ENCODE measurements around the gene ZNF440.
A peak's percentile ranks its signal among the peaks of the same experiment; 100 is the strongest.
"Not testable (repeated sequence)": the region's sequence is repeated elsewhere in the genome, so short reads cannot be mapped to it uniquely, and the experiment has no call there.

Gene ZNF440

DNA sequence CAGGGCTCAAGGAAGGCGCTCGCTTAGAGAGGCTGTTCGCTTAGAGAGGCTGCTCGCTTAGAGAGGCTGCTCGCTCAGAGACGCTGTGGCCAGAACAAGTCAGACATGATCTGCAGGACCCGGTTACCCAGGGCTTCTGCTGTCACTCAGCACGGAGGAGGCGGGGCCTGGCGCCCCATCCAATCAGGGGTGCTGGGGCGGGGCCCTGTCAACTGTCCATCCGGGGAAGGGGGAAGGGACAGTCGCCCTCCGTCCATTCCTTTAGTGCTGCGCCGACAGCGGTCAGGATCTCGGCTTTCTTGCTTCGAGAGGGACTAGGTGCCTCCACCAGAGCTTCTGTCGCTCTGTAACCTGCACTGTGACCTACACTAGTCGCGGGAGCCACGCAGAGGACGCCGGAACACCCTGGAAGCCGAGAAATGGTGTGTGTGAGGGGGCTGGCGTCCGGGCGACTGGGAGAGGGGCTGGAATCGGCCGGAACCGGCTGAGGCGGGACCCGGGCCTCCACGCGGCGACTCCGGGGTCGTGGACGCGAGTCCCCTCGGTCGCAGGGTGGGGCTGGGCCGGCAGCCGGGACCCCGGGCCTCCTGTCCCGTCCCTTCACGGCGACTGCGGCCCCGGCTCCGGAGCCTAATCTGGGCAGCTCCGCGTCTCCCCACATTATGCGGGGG, at the start of gene ZNF440:
TSS of gene ZNF440 (plus strand) at position 245 of the 671 bp plus-strand sequence. CDS start at position 420, 175 bp downstream.
- DNase-seq, result peak; percentile 84

DNA sequence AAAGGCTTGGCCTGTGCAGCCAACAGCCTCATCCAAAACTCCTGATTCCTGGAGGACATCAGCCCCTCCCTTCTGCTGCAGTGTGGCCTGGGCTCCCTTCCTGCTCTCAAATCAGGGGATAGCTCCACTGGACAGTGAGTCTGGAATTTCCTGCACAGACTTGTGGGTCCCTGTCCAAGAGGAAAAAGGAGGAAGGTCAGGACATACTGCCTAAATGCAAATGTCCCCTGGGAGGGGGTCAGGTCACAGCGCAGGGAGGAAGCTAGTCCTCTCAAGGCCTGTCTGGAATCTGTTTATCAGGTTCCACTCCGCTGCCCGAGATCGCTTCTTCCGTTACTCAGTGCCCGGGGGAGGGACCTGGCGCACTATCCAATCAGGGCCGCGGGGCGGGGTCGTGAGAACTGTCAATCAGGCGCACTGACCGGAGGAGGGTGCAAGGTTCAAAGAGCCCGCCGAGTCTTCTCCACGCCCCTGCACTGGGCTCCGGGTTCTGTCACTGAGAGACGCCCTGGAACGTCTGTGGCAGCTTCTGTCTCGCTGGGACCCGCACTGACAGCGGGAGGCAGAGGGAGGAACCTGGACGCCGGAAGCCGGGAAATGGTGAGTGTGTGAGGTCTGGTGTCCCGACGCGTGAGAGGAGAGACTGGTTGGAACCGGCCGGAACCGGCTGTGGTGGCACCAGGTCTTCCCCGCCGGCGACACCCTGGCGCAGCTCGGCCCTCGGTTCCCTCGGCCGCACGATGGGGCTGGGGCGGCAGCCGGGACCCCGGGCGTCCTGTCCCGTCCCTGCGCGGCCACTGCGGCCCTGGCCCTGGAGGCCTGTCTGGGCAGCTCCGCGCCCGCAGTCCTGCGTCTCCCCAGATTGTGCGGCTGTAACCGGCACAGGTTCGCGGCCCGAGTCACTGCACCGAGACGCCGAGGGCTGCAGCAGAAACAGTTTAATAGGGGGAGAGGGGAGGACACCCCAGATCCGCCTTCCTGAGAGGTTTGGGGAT, 47.2 kb upstream of the ZNF440 start, which contains the start of gene ZNF441:
TSS of gene ZNF441 (plus strand) at position 404 of the 995 bp plus-strand sequence. CDS start at position 598, 194 bp downstream.
- DNase-seq, result peak; percentile 90

DNA sequence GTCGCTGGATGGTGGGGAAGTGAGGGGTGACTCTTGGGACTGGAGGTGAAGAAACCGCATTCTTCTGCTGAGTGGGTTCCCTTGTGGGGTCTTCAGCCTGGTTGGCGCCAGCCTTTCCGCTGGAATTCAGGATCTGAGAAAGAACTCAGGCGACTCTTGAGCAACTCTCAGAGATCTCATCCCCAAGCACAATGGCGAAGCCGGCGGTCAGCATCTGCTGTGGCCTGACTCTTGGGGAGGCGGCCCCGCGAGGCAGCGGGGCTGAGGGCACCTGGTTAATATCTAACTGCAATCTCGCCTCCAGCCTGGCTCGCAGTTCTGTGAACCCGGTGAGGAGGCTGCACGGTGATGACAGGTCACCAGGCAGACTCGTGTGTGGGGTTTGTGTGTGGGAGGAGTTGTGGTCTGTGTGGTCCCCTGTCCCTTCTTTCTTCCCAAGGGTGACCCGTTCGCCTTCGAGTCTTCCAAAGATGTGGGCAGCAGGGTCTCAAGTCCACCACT, 46.4 kb upstream of the ZNF440 start:
- no peak for DNase-seq

DNA sequence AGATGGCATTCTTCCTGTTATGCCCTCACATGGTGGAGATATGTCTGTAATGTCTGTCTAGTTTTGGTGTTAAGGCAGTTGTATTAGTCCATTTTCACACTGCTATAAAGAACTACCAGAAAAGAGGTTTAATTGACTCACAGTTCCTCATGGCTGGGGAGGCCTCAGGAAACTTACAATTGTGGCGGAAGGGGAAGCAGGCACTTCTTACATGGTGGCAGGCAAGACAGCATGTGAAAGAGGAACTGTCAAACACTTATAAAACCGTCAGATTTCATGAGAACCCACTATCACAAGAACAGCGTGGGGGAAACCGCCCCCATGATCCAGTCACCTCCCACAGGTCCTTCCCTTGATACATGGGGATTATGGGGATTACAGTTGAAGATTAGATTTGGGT, 44.1 kb upstream of the ZNF440 start:
- no peak for DNase-seq

DNA sequence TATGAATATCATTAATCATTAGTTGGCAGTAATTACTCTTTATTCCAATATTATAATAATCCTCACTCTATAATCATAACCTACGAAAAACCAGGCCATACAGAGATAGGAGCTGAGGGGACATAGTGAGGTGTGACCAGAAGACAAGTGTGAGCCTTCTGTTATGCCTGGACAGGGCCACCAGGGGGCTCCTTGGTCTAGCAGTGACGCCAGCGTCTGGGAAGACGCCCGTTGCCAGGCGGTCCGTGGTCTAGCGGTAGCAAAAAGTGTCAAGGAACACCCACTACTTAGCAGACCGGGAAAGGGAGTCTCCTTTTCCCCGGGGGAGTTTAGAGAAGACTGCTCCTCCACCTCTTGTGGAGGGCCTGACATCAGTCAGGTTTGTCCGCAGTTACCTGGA, 42.6 kb upstream of the ZNF440 start:
- not testable (repeated sequence) for DNase-seq

DNA sequence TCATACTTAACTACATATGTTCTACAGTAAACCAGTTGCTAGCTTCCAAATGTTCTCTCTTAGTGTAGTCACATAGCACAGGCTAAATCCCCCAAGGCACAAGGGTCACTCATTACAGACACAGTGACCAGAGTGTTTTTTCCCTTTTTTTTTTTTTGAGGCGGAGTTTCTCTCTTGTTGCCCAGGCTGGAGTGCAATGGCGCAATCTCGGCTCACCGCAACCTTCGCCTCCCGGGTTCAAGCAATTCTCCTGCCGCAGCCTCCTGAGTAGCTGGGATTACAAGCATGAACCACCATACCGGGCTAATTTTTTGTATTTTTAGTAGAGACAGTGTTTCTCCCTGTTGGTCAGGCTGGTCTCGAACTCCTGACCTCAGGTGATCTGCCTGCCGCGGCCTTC, 37.4 kb upstream of the ZNF440 start:
- not testable (repeated sequence) for DNase-seq

DNA sequence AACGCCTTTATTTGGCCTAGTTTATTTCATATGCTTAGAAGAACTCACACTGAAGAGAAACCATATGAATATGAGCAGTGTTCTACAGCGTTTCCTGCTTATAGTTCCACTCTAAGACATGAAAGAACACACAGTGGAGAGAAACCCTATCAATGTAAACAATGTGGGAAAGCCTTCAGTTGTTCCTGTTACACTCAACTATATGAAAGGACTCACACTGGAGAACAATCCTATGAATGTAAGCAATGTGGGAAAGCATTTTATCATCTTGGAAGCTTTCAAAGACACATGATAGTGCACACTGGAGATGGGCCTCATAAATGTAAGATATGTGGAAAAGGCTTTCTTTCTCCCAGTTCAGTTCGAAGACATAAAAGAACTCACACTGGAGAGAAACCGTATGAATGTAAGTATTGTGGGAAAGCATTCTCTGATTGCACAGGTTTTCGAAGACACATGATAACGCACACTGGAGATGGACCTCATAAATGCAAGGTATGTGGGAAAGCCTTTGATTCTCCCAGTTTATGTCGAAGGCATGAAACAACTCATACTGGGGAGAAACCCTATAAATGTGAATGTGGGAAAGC, 33.5 kb upstream of the ZNF440 start:
- no peak for DNase-seq

DNA sequence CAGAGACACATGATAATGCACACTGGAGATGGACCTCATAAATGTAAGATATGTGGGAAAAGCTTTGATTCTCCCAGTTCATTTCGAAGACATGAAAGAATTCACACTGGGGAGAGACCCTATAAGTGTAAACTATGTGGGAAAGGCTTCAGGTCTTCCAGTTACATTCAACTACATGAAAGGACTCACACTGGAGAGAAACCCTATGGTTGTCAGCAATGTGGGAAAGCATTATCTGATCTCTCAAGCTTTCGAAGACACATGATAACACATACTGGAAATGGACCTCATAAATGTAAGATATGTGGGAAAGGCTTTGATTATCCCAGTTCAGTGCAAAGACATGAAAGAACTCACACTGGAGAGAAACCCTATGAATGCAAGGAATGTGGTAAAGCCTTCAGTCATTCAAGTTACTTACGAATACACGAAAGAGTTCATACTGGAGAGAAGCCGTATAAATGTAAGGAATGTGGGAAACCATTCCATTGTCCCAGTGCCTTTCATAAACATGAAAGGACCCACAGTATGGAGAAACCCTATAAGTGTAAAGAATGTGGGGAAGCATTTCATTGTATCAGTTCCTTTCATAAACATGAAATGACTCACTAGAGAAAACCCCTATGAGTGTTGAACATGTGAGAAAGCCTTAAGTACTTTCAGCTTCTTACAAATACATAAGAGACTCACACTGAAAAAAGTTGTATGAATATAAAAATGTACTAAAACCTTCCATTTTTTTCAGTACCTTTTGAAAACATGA, 32.6 kb upstream of the ZNF440 start:
- DNase-seq, result no peak

DNA sequence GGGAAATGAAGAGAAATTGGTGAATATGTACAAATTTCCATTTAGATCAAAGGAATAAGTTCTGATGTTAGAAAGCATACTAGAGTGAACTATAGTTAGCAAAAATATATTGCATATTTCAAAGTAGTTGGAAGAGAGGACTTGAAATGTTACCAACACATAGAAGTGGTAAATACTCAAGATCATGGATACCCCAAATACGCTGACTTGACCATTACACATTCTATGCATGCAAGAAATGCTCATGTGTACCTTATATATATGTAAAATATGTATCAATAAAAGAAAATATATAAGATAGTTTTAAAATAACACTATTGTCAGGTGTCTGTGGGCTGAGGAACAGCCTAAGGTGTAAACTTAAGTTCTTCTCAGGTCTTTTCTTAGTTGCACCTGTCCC, 30.3 kb upstream of the ZNF440 start:
- DNase-seq, result no peak

DNA sequence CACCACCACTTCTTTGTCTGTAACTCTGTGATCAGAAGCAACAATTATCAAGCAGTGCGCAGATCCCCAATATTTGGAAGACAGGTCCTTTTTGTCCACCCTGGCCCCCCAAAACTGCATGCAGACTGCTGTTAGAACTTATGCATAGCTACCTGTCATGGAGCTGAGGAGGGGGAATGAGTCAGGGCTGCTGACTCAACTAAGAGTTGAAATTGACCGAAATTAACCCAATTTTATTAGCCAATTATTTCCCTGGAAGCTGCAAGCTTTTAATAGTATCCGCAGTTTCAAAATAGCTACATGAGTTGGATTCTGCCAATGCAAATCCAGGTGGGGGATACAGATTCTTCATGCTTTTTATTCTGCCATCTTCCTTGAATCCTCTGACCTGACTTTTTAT, 29.7 kb upstream of the ZNF440 start:
- no peak for DNase-seq

DNA sequence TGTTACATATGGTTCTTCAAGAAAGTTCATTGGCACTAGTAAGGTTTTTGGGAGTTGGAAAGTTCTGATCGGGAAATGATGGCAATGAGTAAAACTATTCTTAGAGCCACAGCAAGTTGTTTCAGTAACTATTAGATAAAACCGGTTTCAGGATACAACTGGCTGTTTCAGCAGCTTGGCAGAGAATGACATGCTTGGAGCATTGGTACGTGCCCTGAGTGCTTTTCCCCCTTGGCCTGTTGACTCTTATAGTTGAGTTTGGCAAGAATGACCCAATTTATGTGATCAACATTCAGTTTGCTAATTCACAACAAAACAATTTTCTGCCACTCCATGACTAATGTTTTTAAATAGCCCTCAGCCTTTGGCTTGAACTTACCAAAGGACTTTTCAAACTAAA, 26.5 kb upstream of the ZNF440 start:
- no peak for DNase-seq

DNA sequence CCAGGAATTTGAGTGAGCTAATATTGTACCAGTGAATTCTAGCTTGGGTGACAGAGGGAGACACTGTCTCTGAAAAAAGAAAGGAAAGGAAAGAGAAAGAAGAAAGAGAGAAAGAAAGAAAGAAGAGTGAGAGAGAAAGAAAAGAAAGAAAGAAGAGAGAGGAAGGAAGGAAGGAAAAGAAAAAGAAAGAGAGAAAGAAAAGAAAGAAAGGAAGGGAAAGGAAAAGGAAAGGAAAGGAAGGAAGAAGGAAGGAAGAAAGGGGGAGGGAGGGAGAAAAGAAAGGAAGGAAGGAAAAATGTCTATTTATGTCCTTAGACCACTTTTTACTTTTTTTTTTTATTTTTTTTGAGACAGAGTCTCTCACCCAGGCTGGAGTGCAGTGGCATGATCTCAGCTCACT, 21.1 kb upstream of the ZNF440 start:
- no peak for DNase-seq

DNA sequence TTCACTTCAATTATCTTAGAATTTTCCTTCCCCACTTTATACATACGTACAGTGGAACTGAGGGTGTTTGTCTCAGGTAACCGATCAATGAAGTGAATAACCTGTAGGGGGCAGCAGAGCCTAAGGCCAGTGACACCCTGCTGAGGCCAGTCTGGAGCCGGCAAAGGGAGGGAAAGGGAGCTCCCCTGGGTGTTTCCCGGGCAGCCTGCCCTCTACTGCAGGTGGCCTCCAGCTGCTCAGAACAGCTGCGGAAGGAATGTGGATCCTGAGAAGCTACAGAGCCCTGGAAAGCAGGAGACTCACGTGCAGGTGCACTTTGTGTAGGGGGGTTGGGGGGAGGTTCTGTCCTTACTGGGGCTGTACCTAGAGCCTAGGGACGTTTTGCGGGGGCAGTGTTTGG, 16.6 kb upstream of the ZNF440 start:
- DNase-seq, result peak; percentile 37

DNA sequence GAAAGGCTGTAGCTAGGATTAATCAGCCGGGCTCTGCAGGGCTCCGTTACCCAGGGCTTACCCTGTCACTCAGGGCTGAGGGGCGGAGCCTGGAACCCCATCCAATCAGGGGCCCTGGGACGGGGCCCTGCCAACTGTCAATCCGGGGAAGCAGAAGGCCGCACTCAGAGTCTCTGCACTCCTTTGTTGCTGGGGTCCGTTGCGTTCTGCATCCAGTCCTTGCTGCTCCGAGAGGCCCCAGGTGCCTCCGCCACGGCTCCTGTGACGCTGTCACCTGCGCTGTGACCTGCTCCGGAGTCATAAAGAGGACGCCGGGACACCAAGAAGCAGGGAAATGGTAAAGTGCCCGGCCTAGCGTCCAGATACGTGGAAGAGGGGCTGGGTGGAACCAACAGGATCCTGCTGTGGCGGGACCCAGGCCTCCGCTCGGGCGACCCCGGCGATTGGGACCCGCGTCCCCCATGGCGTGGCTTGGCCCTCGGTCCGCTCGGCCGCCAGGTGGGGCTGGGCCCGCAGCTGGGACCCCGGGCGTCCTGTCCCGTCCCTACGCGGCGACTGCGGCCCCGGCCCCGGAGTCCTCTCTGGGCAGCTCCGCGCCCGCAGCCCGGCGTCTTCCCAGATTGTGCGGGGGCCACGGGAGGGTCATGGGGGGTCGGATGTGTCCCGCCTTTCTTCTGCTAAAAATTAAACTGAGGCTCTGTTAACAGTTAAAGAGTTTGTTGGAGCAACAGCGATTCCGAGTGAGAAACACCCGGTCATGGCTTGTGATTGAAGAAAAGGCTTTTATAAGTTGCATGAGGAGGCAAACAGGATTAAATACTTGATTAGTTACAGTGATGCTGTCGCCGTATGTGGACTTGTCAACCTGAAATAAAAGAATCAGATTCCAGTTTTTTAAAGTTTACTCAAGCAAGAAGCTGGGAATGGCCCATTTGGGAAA, 15.4 kb upstream of the ZNF440 start, which contains the start of gene ZNF491:
TSS of gene ZNF491 (plus strand) at position 133 of the 940 bp plus-strand sequence. CDS start 7,431 bp downstream, outside the sequence.
- no peak for DNase-seq

DNA sequence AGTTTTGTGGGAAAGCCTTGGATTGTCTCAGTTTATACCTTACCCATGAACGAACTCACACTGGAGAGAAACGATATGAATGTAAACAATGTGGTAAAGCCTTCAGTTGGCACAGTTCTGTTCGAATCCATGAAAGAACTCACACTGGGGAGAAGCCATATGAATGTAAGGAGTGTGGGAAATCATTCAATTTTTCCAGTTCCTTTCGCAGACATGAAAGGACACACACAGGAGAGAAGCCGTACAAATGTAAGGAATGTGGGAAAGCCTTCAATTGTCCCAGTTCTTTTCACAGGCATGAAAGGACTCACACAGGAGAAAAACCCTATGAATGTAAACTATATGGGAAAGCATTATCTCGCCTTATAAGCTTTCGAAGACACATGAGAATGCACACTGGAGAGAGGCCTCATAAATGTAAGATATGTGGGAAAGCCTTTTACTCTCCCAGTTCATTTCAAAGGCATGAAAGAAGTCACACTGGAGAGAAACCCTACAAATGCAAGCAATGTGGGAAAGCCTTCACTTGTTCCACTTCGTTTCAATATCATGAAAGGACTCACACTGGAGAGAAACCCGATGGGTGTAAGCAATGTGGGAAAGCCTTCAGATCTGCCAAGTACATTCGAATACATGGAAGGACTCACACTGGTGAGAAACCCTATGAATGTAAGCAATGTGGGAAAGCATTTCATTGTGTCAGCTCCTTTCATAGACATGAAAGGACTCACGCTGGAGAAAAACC, 7.5 kb upstream of the ZNF440 start:
- DNase-seq, result no peak

DNA sequence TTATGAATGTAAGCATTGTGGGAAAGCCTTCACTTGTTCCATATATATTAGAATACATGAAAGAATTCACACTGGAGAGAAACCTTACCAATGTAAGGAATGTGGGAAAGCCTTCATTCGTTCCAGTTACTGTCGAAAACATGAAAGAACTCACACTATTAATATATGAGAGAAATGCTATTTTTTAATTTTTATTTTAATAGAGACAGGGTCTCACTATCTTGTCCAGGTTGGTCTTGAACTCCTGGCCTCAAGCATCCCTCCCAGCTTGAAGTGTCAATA, 7.0 kb upstream of the ZNF440 start:
- DNase-seq, result no peak

DNA sequence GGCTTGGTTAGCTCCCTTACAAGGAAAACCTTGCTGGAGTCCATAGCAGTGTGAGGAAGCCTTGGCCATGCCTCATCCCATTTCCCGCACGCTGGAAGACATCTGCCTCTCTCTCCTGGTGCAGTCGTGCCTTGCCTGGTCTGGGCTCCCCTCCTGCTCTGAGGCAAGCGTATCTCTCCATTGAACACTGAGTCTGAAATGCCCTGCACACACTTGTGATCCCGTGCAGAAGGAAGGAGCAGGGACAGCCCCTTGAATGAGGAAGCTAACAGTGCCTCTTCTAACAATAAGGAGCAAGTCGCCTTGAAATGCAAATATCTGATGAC, 407 bp upstream of the ZNF440 start:
- DNase-seq, result no peak

DNA sequence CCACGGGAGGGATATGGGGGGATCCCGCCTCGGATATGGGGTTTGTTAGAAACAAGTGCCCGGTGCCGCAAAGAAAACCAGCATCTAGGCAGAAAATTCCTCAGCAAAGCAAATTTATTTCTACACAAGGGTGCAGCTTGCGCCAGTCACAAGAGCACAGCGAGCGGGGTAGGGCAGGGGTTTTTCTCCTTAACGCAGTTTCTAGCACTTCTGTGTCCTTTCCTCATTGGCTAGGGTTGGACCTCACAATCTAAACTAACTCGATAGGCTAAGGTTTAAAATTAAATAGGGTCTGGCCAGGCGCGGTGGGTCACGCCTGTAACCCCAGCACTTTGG, 595 bp downstream of the ZNF440 start:
- no peak for DNase-seq

DNA sequence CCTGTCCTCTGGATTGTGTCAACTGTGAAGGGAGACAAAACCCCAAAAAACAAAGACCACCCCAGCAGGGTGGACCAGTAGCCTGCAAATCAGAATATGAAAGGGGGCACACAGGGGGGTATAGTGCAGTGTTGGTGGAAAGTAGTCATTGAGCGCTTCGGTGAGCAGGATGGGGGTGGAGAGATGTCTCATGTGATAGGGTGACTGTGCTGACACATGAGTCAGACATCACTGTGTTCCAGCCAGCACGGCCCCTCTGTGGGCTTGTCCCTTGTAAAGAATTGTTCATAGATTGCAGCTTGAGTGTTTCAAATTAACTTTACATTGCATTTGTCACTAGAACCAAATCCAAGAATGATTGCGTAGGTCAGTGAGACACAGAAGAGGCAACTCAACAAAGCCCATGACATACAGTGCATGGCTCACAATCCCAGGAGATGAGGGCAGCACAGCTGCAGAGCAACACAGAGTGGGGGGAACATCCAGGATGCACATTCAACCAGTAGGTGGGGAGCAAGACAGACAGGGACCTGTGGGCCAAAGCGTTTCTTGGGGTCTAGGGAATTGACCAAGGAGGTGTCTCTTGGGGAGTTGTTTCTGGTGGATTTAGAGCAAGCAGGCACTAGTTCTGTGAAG, 7.5 kb downstream of the ZNF440 start:
- DNase-seq, result no peak

All from NCI-H226 (cell line).